ENCODE measurements around the gene HAUS7.

HAUS7 gene

DNA sequence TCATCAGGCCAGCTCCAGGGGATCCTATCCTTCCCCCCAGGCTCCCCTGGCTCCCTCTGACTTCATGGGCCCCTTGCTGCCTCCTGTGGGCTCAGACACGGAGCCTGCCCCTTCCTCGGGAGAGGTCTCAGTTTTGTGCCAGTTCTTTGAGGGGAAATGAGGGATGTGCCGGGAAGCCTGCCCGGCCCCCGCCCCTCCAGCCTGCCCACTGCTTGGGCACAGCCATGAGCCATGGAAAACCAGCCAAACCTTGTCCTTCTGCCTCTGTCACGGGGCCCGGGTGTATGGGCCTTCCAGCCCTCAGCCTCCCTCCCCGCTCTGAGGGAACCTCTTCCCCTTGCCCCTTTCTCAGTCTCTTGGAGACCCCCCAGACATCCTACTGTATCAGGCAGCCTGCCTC, 31.2 kb upstream of the HAUS7 start:
- TF ChIP-seq, protein P1, sequence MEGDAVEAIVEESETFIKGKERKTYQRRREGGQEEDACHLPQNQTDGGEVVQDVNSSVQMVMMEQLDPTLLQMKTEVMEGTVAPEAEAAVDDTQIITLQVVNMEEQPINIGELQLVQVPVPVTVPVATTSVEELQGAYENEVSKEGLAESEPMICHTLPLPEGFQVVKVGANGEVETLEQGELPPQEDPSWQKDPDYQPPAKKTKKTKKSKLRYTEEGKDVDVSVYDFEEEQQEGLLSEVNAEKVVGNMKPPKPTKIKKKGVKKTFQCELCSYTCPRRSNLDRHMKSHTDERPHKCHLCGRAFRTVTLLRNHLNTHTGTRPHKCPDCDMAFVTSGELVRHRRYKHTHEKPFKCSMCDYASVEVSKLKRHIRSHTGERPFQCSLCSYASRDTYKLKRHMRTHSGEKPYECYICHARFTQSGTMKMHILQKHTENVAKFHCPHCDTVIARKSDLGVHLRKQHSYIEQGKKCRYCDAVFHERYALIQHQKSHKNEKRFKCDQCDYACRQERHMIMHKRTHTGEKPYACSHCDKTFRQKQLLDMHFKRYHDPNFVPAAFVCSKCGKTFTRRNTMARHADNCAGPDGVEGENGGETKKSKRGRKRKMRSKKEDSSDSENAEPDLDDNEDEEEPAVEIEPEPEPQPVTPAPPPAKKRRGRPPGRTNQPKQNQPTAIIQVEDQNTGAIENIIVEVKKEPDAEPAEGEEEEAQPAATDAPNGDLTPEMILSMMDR (IDR thresholded peaks at IDR 0.05; ENCODE audit: control extremely low read depth, extremely low read depth, low read depth, missing control alignments), result no peak
- ChIA-PET CTCF (no interaction called here), POLR2A (no interaction called here)
- DNase-seq (ENCODE audit: extremely low spot score), result no peak

- no peak for DNase-seq (ENCODE audit: extremely low spot score)
- TF ChIP-seq, protein P1 (IDR thresholded peaks at IDR 0.05; ENCODE audit: control extremely low read depth, extremely low read depth, low read depth, missing control alignments), result no peak
- CTCF ChIA-PET, result no interaction called here
- POLR2A ChIA-PET, result no interaction called here
Observed at GRCh38 chrX:153500676-153501280, 30.4 kb upstream of the HAUS7 start.

- ChIA-PET POLR2A (no interaction called here), CTCF (no interaction called here)
- DNase-seq (ENCODE audit: extremely low spot score), result no peak
- TF ChIP-seq, protein P1 (IDR thresholded peaks at IDR 0.05; ENCODE audit: control extremely low read depth, extremely low read depth, low read depth, missing control alignments), result no peak
Observed at GRCh38 chrX:153499876-153500275, 29.5 kb upstream of the HAUS7 start.

DNA sequence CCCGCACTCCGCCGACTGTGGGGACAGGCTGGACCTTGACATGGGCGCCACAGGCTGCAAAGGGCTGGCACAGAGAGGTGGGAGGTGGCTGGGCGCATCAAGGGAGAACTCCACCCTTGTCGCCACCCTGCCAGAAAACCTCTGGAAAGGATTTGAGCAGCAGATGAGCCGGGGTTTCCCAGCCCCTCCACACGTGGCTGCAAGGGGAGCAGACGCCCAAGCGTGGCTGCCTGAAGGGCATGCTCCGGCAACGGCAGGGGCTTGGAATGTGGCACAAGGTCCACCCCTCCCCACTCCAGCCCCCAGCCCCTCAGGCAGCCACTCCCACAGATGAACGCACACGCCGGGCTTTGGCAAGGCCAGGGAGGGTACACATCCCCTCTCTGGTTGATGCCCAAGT, 29.0 kb upstream of the HAUS7 start:
- no peak for DNase-seq (ENCODE audit: extremely low spot score)
- POLR2A ChIA-PET, result no interaction called here
- CTCF ChIA-PET, result no interaction called here
- TF ChIP-seq, protein P1 (IDR thresholded peaks at IDR 0.05; ENCODE audit: control extremely low read depth, extremely low read depth, low read depth, missing control alignments), result no peak

GRCh38 chrX:153498453-153498852, 28.1 kb upstream of the HAUS7 start:
- no peak for DNase-seq (ENCODE audit: extremely low spot score)
- CTCF ChIA-PET, result interaction anchor here (0.8 to 1.2 kb wide), 2 partner anchors 8 to 28 kb away, joined by 3 to 6 read pairs; partner anchors contain the start of gene HAUS7
- TF ChIP-seq, protein P1 (IDR thresholded peaks at IDR 0.05; ENCODE audit: control extremely low read depth, extremely low read depth, low read depth, missing control alignments), result no peak
- POLR2A ChIA-PET, result no interaction called here

DNA sequence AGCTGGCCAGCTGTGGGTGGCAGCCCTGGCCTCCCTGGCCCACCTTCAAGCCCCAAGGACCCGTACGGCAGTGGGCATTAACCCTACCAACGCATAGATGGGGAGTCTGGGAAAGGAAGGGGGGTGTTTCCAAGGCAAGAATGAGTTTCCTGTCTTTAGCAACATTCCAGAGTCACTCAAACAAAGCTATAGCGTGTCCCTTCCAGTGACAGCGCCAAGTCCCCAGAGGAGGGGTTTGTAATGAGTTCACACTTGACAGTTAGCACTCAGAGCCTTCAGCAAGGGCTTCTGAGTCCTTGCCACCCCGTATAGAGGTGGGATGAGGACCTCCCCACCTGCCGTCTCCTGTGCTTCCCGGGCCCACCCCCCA, 26.2 kb upstream of the HAUS7 start:
- ChIA-PET POLR2A (no interaction called here), CTCF (no interaction called here)
- no peak for DNase-seq (ENCODE audit: extremely low spot score)
- TF ChIP-seq, protein P1 (IDR thresholded peaks at IDR 0.05; ENCODE audit: control extremely low read depth, extremely low read depth, low read depth, missing control alignments), result no peak

Measured in GM10248 (cell line).